ENCODE measurements around the gene INO80E.

- TF ChIP-seq CTCF (IDR thresholded peaks at IDR 0.05; ENCODE audit: low read length) (no peak), EZH2 (optimal IDR thresholded peaks at IDR 0.05; ENCODE audit: low read depth, low read length) (no peak), EZH2phosphoT487 (IDR thresholded peaks at IDR 0.05; ENCODE audit: low read length) (no peak)
Measured at GRCh38 chr16:29973384-29974246, 22.4 kb upstream of the INO80E start, which contains the start of gene TAOK2.
